Measurements from ENCODE around the gene SFXN2. TPM values are rescaled to one million over a fixed set of nuclear protein-coding genes. Genes with fewer than 3 reads are reported as not detected.

SFXN2 gene
- total and polyA plus RNA-seq, 7 donors = 0.66 to 11.6 (median 2.4) TPM

DNA sequence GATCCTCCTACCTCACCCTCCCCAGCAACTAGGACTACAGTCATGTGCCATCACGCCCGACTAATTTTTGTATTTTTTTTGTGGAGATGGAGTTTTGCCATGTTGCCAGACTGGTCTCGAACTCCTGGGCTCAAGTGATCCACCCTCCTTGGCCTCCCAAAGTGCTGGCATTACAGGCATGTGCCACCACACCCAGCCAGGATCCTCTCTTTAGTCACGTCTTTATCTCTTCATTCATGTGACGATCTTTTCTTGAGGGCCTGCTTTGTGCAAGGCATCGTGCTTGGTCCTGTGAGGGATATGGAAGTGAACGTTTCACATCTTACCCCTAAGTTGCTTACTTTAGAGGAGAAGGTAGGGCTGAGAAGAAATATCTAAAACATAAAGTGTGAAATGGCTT is 50.9 kb downstream of the SFXN2 start:
- no peak for TF ChIP-seq POLR2AphosphoS5 (IDR thresholded peaks at IDR 0.05)
- no peak for TF ChIP-seq POLR2A (IDR thresholded peaks at IDR 0.05)
- no peak for TF ChIP-seq EP300 (IDR thresholded peaks at IDR 0.05)
- TF ChIP-seq, protein P1, sequence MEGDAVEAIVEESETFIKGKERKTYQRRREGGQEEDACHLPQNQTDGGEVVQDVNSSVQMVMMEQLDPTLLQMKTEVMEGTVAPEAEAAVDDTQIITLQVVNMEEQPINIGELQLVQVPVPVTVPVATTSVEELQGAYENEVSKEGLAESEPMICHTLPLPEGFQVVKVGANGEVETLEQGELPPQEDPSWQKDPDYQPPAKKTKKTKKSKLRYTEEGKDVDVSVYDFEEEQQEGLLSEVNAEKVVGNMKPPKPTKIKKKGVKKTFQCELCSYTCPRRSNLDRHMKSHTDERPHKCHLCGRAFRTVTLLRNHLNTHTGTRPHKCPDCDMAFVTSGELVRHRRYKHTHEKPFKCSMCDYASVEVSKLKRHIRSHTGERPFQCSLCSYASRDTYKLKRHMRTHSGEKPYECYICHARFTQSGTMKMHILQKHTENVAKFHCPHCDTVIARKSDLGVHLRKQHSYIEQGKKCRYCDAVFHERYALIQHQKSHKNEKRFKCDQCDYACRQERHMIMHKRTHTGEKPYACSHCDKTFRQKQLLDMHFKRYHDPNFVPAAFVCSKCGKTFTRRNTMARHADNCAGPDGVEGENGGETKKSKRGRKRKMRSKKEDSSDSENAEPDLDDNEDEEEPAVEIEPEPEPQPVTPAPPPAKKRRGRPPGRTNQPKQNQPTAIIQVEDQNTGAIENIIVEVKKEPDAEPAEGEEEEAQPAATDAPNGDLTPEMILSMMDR (IDR thresholded peaks at IDR 0.05) = no peak
- intact Hi-C loops (cut with DNase I) = no loop called here
- WGBS, 2 donors = 82 to 92% methylated on average over 7 of the region's 7 CpGs
- no peak for DNase-seq
- H3K36me3 ChIP-seq = peaks cover 0 to 5% (median 0%) of the 10 kb centered on the region in 4 donors
- H3K27me3 ChIP-seq = no peaks in the 10 kb centered on the region
- no peak overlapping the region for H3K4me3 ChIP-seq
- H3K27ac ChIP-seq = peak overlapping the region; percentile 3 to 75 (median 59)
- peaks cover 0 to 61% (median 46%) of the 10 kb centered on the region in 4 donors for H3K4me1 ChIP-seq
- H3K9me3 ChIP-seq = no peaks in the 10 kb centered on the region

DNA sequence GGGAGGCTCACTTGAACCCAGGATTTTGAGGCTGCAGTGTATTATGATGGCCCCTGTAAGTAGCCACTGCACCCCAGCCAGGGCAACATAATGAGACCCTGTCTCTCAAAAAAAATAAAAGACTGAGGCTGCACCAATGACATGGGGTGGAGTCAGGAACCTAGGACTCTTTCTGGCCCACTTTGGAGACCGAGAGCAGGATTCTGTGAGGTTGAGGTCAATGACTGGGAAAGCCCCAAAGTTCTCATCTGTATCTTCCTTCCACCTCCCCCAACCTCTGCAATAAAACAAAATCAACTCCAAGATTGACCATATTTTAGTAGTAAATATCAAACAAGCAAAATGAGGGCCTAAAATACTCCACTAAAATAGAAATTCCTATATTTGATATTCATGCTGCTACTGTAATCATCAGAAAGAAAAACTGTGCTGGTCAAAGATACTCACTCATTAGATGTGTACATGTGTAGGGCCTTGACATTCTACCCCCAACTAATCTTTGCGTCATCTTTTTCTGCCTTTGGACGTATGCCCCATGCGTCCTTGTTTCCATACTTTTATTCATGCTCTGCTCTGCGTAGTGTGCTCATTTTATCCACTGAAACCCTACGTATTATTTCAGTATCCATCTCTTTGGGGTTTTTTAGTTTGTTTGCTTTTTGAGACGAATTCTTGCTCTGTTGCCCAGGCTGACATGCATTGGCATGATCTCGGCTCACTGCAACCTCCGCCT is 53.2 kb downstream of the SFXN2 start:
- H3K4me1 ChIP-seq = peaks cover 0 to 81% (median 54%) of the 10 kb centered on the region in 4 donors
- no peak overlapping the region for H3K4me3 ChIP-seq
- H3K27ac ChIP-seq = no peak overlapping the region
- no peaks in the 10 kb centered on the region for H3K27me3 ChIP-seq
- whole genome bisulfite sequencing, 2 donors = 93 to 94% methylated on average over 9 of the region's 9 CpGs
- intact Hi-C loops (cut with DNase I) = no loop called here
- no peak for DNase-seq
- H3K36me3 ChIP-seq = peaks cover 0 to 5% (median 0%) of the 10 kb centered on the region in 4 donors
- TF ChIP-seq, protein P1 (IDR thresholded peaks at IDR 0.05) = no peak
- TF ChIP-seq POLR2A (IDR thresholded peaks at IDR 0.05) = no peak
- TF ChIP-seq POLR2AphosphoS5 (IDR thresholded peaks at IDR 0.05) = no peak
- TF ChIP-seq EP300 (IDR thresholded peaks at IDR 0.05) = no peak
- H3K9me3 ChIP-seq = no peaks in the 10 kb centered on the region

DNA sequence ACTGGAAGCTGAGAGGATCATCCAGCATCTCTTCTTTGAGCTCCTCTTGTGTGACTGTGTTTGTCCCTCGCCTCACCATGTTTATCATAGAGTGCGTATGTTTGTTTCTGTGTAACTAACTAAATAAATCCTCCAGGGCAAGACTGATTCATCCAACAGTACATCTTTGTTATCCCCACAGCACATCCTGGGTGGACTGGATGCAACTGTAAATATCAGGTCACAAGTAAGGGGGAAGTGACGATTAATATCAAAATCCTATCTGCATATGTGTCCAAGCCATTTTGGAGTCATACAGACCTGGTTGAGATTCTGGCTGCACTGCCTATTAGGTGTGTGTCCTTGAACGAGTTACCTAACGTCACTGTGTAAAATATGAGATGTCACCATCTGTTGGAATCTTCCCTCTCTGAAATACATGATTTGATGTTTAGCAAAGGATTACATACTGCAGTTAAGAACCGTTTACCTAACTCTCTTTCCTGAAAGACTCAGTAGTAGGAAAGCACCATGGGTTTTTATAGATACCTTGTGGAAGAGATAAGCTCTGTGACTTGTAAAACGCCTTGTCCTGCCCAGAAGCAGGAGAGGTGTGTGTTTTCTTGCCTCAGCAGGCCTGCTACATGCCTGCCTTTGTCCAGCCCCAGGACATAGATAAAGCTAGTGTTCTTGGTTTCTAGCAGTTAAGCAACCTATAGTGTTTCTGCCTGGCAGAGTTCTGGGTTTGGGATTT is 55.1 kb downstream of the SFXN2 start:
- Histone ChIP-seq H3K4me1 (peaks cover 0 to 87% (median 63%) of the 10 kb centered on the region in 4 donors), H3K9me3 (no peaks in the 10 kb centered on the region), H3K36me3 (peaks cover 0 to 5% (median 0%) of the 10 kb centered on the region in 4 donors), H3K27me3 (no peaks in the 10 kb centered on the region), H3K27ac (peak overlapping the region in 2 of 4 donors; percentile 39 to 99), H3K4me3 (no peak overlapping the region)
- 50 to 72% methylated on average over 7 of the region's 7 CpGs for WGBS, 2 donors
- no peak for DNase-seq
- TF ChIP-seq EP300 (IDR thresholded peaks at IDR 0.05) (no peak), POLR2AphosphoS5 (IDR thresholded peaks at IDR 0.05) (no peak), POLR2A (IDR thresholded peaks at IDR 0.05) (no peak)
- TF ChIP-seq, protein P1 (IDR thresholded peaks at IDR 0.05) = no peak
- intact Hi-C loops (cut with DNase I) = no loop called here

DNA sequence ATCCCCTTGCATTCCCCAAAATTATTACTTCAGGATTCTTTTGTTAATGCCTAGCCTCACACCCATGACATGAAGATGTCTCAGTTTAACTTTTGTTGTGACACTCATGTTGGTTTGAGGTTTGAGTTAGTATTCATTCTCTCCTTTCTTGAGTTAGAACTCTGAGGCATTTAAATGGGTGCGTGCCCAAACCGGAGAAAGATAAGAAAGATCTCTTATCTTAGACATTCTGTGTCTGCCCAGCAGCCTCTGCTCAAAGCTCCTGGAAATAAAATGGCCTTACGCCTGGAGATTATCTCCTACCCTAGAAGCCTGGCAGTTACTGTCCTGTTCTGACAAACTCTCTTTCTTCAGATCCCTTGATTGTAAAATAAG is 55.7 kb downstream of the SFXN2 start:
- TF ChIP-seq POLR2AphosphoS5 (IDR thresholded peaks at IDR 0.05) (no peak), POLR2A (IDR thresholded peaks at IDR 0.05) (no peak), EP300 (IDR thresholded peaks at IDR 0.05) (no peak)
- TF ChIP-seq, protein P1 (IDR thresholded peaks at IDR 0.05) = no peak
- H3K4me1 ChIP-seq = peaks cover 0 to 87% (median 63%) of the 10 kb centered on the region in 4 donors
- 82 to 86% methylated on average over 3 of the region's 3 CpGs for WGBS, 2 donors

More for the DNA sequence above, 55.7 kb downstream of the SFXN2 start:
- Histone ChIP-seq H3K27ac (peak overlapping the region in 2 of 4 donors; percentile 39 to 99), H3K36me3 (peaks cover 0 to 5% (median 0%) of the 10 kb centered on the region in 4 donors), H3K4me3 (no peak overlapping the region), H3K27me3 (no peaks in the 10 kb centered on the region), H3K9me3 (no peaks in the 10 kb centered on the region)
- intact Hi-C loops (cut with DNase I) = no loop called here
- DNase-seq = no peak

All from sigmoid colon (tissue), 7 donors.